H1 (cell line): ENCODE measurements around the gene ZNF398. TPM values are rescaled to one million over a fixed set of nuclear protein-coding genes. Genes with fewer than 3 reads are reported as not detected.

Source experiments
- ASH2L ChIP-seq: fragments of 200-600, 300-600 bp; sonication (generic); IDR thresholded peaks from one replicate; pipeline ENCODE4 v1.7.1; 2017; ENCODE audit warnings: low read length
- CHD7 ChIP-seq: fragments of 300-600 bp; sonication (generic); IDR thresholded peaks from 2 replicates; pipeline ENCODE4 v1.7.1; 2012; ENCODE audit warnings: low read length, moderate library complexity, mild to moderate bottlenecking, inconsistent platforms; ENCODE audit not compliant: insufficient replicate concordance
- CTBP2 ChIP-seq: IDR thresholded peaks from 2 replicates; pipeline ENCODE4 v1.7.0; 2011; ENCODE audit warnings: borderline replicate concordance, mild to moderate bottlenecking, moderate library complexity, mixed read lengths, low read length; ENCODE audit not compliant: insufficient read depth, insufficient read length
- E2F6 ChIP-seq: IDR thresholded peaks from 2 replicates; pipeline ENCODE4 v1.6.1; 2012; ENCODE audit warnings: inconsistent platforms
- JUND ChIP-seq: IDR thresholded peaks from 2 replicates; pipeline ENCODE4 v1.6.1; 2011; ENCODE audit warnings: mild to moderate bottlenecking, improper control_type of control experiment, low read length
- KDM1A ChIP-seq: fragments of 200-600, 300-600 bp; sonication (generic); IDR thresholded peaks from 2 replicates; pipeline ENCODE4 v1.7.1; 2016; ENCODE audit warnings: mild to moderate bottlenecking, low read length, borderline replicate concordance
- KDM4A ChIP-seq: IDR thresholded peaks from one replicate; pipeline ENCODE4 v1.7.1; 2012; ENCODE audit warnings: low read depth, mild to moderate bottlenecking, moderate library complexity, low read length, inconsistent platforms; ENCODE audit not compliant: severe bottlenecking
- TBP ChIP-seq: IDR thresholded peaks from 2 replicates; pipeline ENCODE4 v1.6.1; 2011; ENCODE audit warnings: low read depth, low read length, improper control_type of control experiment
- YY1 ChIP-seq: IDR thresholded peaks from 2 replicates; pipeline ENCODE4 v1.6.1; 2011; ENCODE audit warnings: low read depth, mild to moderate bottlenecking, low read length
- polyA plus RNA-seq, 7 experiments: library from polyadenylated mRNA; depleted of rRNA in 3 of 7; stranded (reverse) in 5 of 7; unstranded in 2 of 7; fragments of >200 nt in 5 of 7; fragments of 200-250 nt in 2 of 7; gene quantifications; 1 replicate in 5 of 7; 2 replicates in 1 of 7; 4 replicates in 1 of 7; pipeline versions ENCODE4 v1.2.1 to v1.2.3, GENCODE V29; 2011 to 2013; ENCODE audit warnings: missing spikeins in 2 of 7, mixed read lengths in 2 of 7
- total RNA-seq: library from RNA; stranded (reverse); fragmentation: NEBNext Ultra II Directional; extraction: Animal tissue kit (Norgen Biotek cat#: 25700); gene quantifications from 2 replicates; pipeline ENCODE4 v1.2.1, GENCODE V29; 2021

The ZNF398 gene
- total and polyA plus RNA-seq, 2 of the 8 experiments (the other 6 are each of a cell fraction or from before 2014, with no cell fraction given): 52.7 to 63.5 TPM

GRCh38 chr7:149147072-149147751 is at the start of gene ZNF398 (continued):
- TF ChIP-seq CHD7 (no peak), TBP (peak; percentile 48; the same call in 1 of the 2 replicates), KDM1A (no peak), CTBP2 (peak; percentile 55), E2F6 (no peak), YY1 (peak; percentile 39; the same call in 1 of the 2 replicates), KDM4A (peak; percentile 39), ASH2L (peak; percentile 64), JUND (no peak)
